SK-N-MC (cell line): Measurements from ENCODE around the gene STPG2.

Experiments used
- EZH2 ChIP-seq: fragments of 200-600 bp; sonication (generic); IDR thresholded peaks from one replicate; pipeline ENCODE4 v1.6.1; 2017; ENCODE audit warnings: antibody characterized with exemption
- POLR2AphosphoS5 ChIP-seq: IDR thresholded peaks from 2 replicates; pipeline ENCODE4 v1.6.1; 2012; ENCODE audit warnings: mild to moderate bottlenecking, low read depth, low read length, borderline replicate concordance

- TF ChIP-seq POLR2AphosphoS5 (no peak), EZH2 (no peak)
These were observed 41.3 kb downstream of the STPG2 start for GRCh38 chr4:98101988-98102387.
